Stomach (tissue), 9 donors: ENCODE measurements around the gene EDEM3. TPM values are rescaled to one million over a fixed set of nuclear protein-coding genes. Genes with fewer than 3 reads are reported as not detected.

Experiments
- DNase-seq, 2 donors: peaks; one replicate each; pipeline versions ENCODE4 v3.0.0 to v3.0.0-alpha.2; 2013 to 2019
- H3K27ac ChIP-seq, 5 donors: fragments of 200-600 bp in 4 of 5; sonication (generic) in 4 of 5; one replicate each; pipeline ENCODE4 v1.5.1; 2013 to 2019; ENCODE audit warnings: mild to moderate bottlenecking in 1 of 5, moderate library complexity in 1 of 5
- H3K27me3 ChIP-seq, 3 donors: fragments of 200-600 bp; sonication (generic); one replicate each; pipeline ENCODE4 v1.5.1; 2017 to 2019; ENCODE audit warnings: mixed run types in 1 of 3
- H3K36me3 ChIP-seq, 4 donors: fragments of 200-600 bp; sonication (generic); 1 replicate in 3 of 4; 2 replicates in 1 of 4; pipeline ENCODE4 v1.5.1; 2016 to 2019
- H3K4me1 ChIP-seq, 4 donors: fragments of 200-600 bp; sonication (generic); one replicate each; pipeline ENCODE4 v1.5.1; 2016 to 2019
- H3K4me3 ChIP-seq, 4 donors: fragments of 200-600 bp; sonication (generic) in 3 of 4; one replicate each; pipeline ENCODE4 v1.5.1; 2016 to 2019; ENCODE audit warnings: mild to moderate bottlenecking in 1 of 4
- H3K9me3 ChIP-seq, 4 donors: fragments of 200-600 bp; sonication (generic); one replicate each; pipeline ENCODE4 v1.5.1; 2016 to 2019
- CTCF ChIP-seq, 7 experiments: fragments of 450-650 bp in 4 of 7; fragments of 200-600 bp in 3 of 7; sonication (generic) in 3 of 7; IDR thresholded peaks; one replicate each; pipeline ENCODE4 v1.5.1; 2016 to 2019; ENCODE audit warnings: antibody characterized with exemption in 7 of 7, control low read depth in 2 of 7, mild to moderate bottlenecking in 1 of 7
- EP300 ChIP-seq: sonication (generic); formaldehyde crosslinking; IDR thresholded peaks from one replicate; pipeline ENCODE4 v1.6.1; 2017; ENCODE audit warnings: antibody characterized with exemption
- POLR2A ChIP-seq, 4 donors: fragments of 450-650 bp; IDR thresholded peaks; one replicate each; pipeline ENCODE4 v1.6.1; 2016; ENCODE audit warnings: antibody characterized with exemption in 4 of 4, control low read depth in 2 of 4, mild to moderate bottlenecking in 1 of 4, moderate library complexity in 1 of 4
- POLR2AphosphoS5 ChIP-seq, 3 donors: sonication (generic); formaldehyde crosslinking; IDR thresholded peaks; one replicate each; pipeline ENCODE4 v1.6.1; 2016; ENCODE audit warnings: antibody characterized with exemption in 3 of 3
- WGBS, 5 donors: extraction: QIAGEN DNeasy Blood & Tissue Kit in 3 of 5; methylation state at CpG; one replicate each; pipeline versions ENCODE4 v1.1.5 to v1.1.7; 2013 to 2018; 5-methylcytosine and 5-hydroxymethylcytosine counted together
- intact Hi-C: fragments of 100-400 bp; cut with DNase I; formaldehyde crosslinking; loops from one replicate; pipeline ENCODE4 v1.15.1; 2023; ENCODE audit warnings: low total_unique reads
- polyA plus RNA-seq, 3 donors: library from polyadenylated mRNA; stranded (reverse); fragments of 200-250 nt; gene quantifications; one replicate each; pipeline ENCODE4 v1.2.3, GENCODE V29; 2013
- total RNA-seq, 5 donors: library from RNA; depleted of rRNA; stranded (reverse); fragments of >200 nt; gene quantifications; one replicate each; pipeline versions ENCODE4 v1.1.0 to v1.2.3, GENCODE V29; 2014 to 2016
- donor health status: healthy with polysubstance abuse.
- donor health status: Bipolar disorder and iron deficiency.
- donor health status: healthy.

Gene EDEM3
- total and polyA plus RNA-seq, 8 donors = 8.1 to 144 (median 24.9) TPM

GRCh38 chr1:184677344-184677743 lies 77.3 kb downstream of the EDEM3 start:
- no peaks in the 10 kb centered on the region for H3K27me3 ChIP-seq
- peaks cover 0 to 17% (median 14%) of the 10 kb centered on the region in 4 donors for H3K9me3 ChIP-seq
- no peaks in the 10 kb centered on the region for H3K36me3 ChIP-seq
- no peaks in the 10 kb centered on the region for H3K4me1 ChIP-seq
- no peak overlapping the region for H3K27ac ChIP-seq
- intact Hi-C loops = no loop called here
- TF ChIP-seq POLR2AphosphoS5 (IDR thresholded peaks at IDR 0.05) = no peak
- TF ChIP-seq CTCF (IDR thresholded peaks at IDR 0.05) = no peak
- no peak for TF ChIP-seq EP300
- TF ChIP-seq POLR2A (IDR thresholded peaks at IDR 0.05) = no peak
- H3K4me3 ChIP-seq = no peak overlapping the region
- DNase-seq = no peak

GRCh38 chr1:184673305-184673704 lies 81.4 kb downstream of the EDEM3 start:
- intact Hi-C loops = no loop called here
- 78 to 89% (median 88%) methylated on average over 9 of the region's 9 CpGs for WGBS, 5 donors

GRCh38 chr1:184672013-184672726 lies 82.5 kb downstream of the EDEM3 start:
- Histone ChIP-seq H3K9me3 (no peaks in the 10 kb centered on the region), H3K36me3 (no peaks in the 10 kb centered on the region), H3K4me3 (no peak overlapping the region), H3K27me3 (no peaks in the 10 kb centered on the region), H3K27ac (no peak overlapping the region), H3K4me1 (peaks cover 0 to 5% (median 0%) of the 10 kb centered on the region in 4 donors)
- intact Hi-C loops = no loop called here
- 27 to 47% (median 44%) methylated on average over 9 of the region's 9 CpGs for WGBS, 5 donors
- TF ChIP-seq POLR2A (IDR thresholded peaks at IDR 0.05) = no peak
- TF ChIP-seq EP300 = no peak
- no peak for TF ChIP-seq CTCF (IDR thresholded peaks at IDR 0.05)
- TF ChIP-seq POLR2AphosphoS5 (IDR thresholded peaks at IDR 0.05) = no peak
- peak in 1 of 2 donors; percentile 38 for DNase-seq

More at GRCh38 chr1:184673305-184673704, 81.4 kb downstream of the EDEM3 start:
- no peak for DNase-seq
- no peak for TF ChIP-seq EP300
- TF ChIP-seq CTCF (IDR thresholded peaks at IDR 0.05) = no peak
- TF ChIP-seq POLR2AphosphoS5 (IDR thresholded peaks at IDR 0.05) = no peak
- no peak for TF ChIP-seq POLR2A (IDR thresholded peaks at IDR 0.05)
- H3K27ac ChIP-seq = no peak overlapping the region
- H3K36me3 ChIP-seq = no peaks in the 10 kb centered on the region
- H3K4me3 ChIP-seq = no peak overlapping the region
- no peaks in the 10 kb centered on the region for H3K27me3 ChIP-seq
- H3K9me3 ChIP-seq = no peaks in the 10 kb centered on the region
- H3K4me1 ChIP-seq = peaks cover 0 to 5% (median 0%) of the 10 kb centered on the region in 4 donors

- intact Hi-C loops = no loop called here
- peaks cover 0 to 7% (median 2%) of the 10 kb centered on the region in 4 donors for H3K4me1 ChIP-seq
- no peak overlapping the region for H3K27ac ChIP-seq
- DNase-seq = no peak
- H3K36me3 ChIP-seq = no peaks in the 10 kb centered on the region
- WGBS, 5 donors = 32 to 60% (median 42%) methylated on average over 1 of the region's 1 CpG
- TF ChIP-seq CTCF (IDR thresholded peaks at IDR 0.05) (no peak), POLR2AphosphoS5 (IDR thresholded peaks at IDR 0.05) (no peak)
- H3K27me3 ChIP-seq = peaks cover 0 to 5% (median 0%) of the 10 kb centered on the region in 3 donors
- H3K9me3 ChIP-seq = no peaks in the 10 kb centered on the region
- H3K4me3 ChIP-seq = no peak overlapping the region
These were observed 85.3 kb downstream of the EDEM3 start for GRCh38 chr1:184669391-184669790.
